SH-SY5Y (cell line): ENCODE measurements around the gene SPNS3.

Experiments
- GATA2 ChIP-seq: IDR thresholded peaks from 2 replicates; pipeline ENCODE4 v1.6.1; 2011; ENCODE audit warnings: mild to moderate bottlenecking, low read depth, low read length
- GATA3 ChIP-seq: IDR thresholded peaks from 2 replicates; pipeline ENCODE4 v1.6.1; 2011; ENCODE audit warnings: low read depth, mild to moderate bottlenecking, low read length, moderate library complexity

- TF ChIP-seq GATA2 (no peak), GATA3 (no peak)
Measured at GRCh38 chr17:4427505-4427904, 6.2 kb upstream of the SPNS3 start.
